HG03342 (cell line): ENCODE measurements around the gene KLHL29.

Source experiments
- ATAC-seq: cut with Tn5 transposase; IDR thresholded peaks from one replicate; pipeline ENCODE4 v1.9.1; 2021; ENCODE audit warnings: mild to moderate bottlenecking, moderate library complexity; ENCODE audit not compliant: unreplicated experiment

The KLHL29 gene

DNA sequence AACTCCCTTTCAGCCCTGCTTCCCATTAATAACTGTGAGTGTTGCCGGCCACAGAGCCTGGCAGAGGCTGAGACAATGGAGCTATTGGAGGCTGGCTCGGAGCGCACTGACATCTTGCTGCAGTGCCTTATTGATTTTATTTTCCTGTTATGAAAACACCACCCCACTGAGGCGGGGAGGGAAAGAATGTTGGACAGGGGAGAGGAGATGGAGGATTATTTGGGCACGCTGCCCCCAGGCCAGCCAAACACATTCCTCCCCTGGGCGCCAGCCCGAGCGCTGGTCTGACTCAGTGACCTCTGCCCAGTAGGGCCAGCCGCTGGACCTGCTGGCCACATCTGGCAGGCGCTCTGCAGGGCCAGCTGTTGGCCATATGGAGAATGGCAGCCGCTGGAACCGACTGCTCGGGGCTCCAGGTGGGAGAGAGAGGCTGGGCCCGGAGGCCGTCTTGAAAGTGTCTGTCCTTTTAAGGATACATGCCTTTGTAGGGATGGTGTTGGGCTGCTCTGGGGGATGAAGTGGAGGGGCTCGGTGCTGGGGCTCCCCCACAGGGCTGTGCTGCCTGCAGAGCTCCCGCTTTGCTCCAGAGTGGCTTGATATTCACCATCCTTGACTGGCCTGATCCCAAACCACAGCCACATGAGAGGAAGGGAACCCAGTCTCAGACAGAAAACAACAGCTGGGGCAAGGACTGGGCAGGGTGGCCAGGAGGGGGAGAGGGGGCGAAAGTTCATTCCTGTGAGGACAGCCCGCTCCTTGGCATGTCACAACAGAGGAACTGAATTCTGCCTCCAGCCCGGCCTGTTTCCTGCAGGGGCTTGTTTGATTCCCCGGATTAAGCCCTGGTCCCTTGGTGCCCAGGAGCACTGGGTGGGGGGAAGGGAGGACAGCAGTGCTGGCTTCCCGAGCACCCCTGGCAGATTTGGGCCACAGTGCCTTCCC is 179.0 kb downstream of the KLHL29 start:
- no peak for ATAC-seq

DNA sequence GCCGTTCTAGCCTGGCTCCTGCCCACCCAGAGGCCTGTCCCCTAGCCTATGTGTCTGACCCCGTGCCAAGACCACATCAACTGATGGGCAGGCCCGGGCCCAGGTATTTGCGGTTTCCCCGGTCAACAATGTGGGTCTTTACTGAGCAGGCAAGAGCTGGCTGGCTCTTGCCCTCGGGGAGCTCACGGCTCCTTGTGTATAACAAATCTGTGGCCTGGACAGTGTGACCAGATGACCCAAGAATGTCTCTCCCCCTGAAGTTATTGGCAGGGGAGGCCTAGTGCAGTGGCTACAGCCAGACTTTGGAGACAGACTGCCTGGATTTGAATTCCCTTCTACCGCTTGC is 179.6 kb downstream of the KLHL29 start:
- ATAC-seq, result no peak

DNA sequence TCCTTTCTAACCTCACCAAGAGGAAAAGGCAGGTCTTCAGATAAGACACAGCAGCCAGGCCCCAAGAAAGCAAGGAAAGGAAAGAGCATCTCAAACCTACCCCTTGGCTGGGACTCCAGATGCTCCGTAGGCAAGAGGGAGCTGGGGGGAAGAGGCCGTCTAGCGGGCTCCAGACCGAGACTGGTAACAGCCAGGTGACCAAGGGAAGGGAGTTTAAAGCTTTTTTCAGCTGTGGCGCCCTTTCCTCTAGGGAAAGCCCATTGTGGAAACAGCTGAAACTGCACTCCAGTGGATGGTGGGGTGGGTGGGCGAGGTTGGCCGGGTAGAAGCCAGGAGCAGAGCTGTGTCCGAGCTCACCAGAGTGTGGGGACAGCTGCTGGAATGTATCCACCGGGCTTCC is 180.4 kb downstream of the KLHL29 start:
- ATAC-seq, result no peak

DNA sequence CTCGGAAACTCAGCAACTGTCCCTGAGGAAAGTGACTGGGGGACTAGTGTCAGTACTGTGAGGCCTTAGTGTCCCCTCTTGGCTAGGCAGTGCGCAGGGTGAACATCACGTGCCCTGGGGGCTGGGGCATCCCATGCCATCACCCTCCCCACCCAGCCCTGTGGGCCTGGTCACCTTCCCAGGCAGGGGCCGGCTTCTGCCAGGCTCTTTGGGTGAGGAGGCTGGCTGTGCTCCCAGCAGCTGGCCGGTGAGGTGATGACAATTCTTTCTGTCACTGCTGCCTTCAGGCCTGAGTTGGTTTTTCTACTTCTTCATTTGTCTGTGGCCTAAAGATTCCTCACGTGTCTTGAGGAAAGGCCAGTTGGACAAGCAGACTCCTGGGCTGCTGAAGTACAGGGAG is 180.8 kb downstream of the KLHL29 start:
- no peak for ATAC-seq

DNA sequence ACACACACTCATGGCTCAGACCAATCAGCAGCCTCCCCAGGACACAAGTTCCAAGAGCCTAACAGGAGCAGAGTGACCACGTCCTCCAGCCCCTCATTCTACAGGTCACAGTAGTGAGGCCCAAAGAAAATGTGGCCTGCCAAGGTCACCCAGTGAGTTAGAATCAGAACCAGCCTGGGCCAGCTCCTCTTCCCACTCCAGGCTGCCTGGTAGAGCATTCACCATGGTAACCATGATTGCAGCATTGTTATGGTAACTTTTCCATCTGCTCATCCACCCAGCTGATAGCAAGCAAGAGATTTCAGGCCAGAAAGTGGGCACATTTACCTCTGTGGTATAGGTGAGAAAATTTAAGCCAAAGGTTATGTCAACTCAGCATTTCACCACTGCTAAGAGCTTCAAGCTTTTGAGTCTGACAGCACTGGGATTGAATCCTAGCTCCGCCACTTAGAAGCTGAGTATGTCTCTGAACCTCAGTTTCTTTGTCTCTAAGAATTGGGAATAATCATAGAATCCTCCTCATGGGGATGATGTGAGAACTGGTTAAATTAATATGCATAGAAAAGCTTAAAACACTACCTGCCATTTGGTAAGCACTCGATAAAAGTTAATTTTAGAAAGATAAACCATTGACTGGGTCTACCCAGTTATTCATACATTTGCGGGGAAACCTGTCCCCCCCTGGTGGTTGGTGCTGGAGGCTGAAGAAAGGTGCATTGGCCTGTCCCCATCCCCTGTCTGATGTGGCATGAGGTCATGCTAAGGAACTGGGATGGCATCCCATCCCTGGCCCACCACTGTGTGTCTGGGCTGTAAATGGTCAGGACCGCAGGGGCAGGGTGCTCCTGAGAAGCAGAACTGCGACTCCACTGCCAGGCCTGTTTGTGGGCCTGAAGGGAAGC is 181.5 kb downstream of the KLHL29 start:
- ATAC-seq, result no peak

DNA sequence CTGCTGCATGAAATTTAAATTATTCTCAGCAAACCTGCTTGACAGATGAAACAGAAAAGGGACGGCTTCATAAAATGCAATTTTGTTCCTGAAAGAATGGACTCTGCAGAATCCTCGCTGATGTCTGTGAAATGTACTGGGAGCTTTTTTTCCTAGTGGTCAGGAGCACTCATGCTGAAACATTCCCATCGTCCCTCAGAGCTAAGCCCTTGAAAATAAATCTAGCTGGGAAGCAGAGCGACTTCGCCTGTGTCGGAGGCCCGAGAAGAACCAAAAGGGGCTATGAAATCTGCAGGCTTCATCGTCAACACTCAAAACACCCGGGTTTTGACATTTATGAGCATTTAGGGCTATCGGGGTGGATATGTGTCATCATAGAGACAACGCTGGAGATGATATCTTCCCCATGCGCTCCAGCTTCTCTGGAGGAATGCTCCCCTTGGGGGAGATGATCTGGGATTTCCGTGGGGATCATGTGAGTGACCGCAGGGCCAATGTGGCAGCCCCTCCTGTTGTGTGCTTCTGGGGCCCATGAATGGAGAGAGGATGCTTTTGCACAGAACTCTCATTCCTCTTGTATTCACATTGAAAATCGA is 182.3 kb downstream of the KLHL29 start:
- ATAC-seq, result no peak

DNA sequence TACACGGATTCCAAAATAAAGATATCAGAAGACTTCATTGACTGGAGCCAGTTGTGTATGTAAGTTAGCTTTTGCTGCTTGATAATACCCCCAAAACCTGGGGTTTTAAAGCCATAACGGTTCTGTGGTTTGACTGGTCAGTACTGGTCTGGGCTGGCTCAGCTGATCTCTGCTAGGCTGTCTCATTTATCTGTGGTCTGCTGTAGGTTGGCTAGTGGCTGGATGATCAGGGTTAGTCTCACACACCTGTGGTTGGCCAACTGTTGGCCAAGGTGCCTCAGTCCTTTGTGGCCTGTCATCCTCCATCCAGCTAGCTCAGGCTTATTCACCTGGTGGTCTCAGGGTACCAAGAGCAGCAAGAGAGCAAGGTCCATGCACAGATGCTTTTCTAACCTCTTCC is 183.2 kb downstream of the KLHL29 start:
- no peak for ATAC-seq

DNA sequence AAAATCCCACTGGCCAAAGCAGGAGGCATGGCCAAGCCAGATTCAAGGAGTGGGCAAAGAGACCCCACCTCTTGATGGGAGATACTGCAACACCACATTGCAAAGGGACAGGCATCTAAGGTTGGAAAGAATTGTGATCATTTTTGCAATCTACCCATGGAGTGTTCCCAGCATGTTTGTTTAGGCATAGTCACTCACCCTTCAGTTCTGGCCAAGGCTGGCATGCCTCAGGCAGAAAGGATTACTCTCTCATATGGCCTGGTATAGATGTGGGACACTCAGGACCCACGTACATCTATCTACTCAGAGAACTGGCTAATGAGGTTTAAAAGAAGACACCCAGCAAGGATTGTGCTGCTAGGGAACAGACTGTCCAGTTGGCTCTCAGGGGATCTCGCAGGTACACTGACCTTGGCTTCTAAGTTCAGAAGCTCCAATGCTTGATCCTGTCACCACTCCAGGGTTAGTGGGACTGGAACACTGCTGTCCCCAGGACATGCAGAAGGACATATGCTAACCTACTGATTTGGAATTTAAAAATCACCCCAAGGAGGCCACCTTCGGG is 183.7 kb downstream of the KLHL29 start:
- no peak for ATAC-seq

DNA sequence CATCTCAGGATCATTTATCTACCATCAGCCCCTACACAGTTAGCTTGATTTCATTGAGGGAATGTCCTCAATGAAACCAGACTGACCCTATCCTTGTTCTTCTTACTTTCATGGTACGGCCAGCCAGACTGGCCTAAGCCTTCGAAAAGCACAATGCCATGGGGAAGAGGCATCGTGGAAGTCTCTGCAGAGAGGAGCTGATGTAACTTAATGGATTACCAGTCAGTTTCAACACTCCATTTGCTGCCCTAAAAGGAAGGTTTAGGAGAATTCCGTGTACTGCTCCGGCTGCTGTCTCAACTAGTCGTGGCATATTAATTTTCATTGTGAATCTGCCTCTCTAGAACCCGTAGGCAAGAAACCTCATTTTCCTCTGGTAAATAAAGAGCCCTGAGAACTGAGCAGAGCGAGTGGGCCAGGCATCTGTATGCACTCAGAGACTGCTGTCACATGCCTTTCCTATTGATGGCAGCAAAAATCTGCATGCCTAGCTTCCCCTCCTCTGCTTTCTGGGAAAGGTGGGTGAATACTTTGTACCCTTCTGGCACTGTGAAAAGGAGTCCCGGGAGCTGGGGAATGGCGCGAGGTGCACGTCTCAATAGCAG is 184.9 kb downstream of the KLHL29 start:
- no peak for ATAC-seq

DNA sequence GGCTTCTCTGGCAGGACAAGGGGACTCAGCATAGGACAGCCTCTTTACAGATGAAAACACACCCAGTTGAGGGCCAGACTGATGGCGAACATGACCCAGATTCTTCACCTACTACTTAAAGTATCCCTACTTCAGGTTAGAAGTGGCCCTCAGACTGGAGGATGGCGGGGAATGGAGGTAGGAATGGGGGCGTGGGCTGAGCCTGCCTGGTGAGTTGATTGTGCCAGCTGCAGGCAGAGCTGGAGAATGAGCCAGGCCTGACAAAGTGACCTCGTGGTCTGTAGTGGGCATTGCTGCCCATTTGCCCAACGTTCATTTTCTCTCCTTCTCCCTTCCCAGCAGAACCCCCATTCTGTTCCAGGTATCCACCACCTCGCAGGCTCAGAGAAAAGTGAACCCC is 186.1 kb downstream of the KLHL29 start:
- ATAC-seq, result no peak

DNA sequence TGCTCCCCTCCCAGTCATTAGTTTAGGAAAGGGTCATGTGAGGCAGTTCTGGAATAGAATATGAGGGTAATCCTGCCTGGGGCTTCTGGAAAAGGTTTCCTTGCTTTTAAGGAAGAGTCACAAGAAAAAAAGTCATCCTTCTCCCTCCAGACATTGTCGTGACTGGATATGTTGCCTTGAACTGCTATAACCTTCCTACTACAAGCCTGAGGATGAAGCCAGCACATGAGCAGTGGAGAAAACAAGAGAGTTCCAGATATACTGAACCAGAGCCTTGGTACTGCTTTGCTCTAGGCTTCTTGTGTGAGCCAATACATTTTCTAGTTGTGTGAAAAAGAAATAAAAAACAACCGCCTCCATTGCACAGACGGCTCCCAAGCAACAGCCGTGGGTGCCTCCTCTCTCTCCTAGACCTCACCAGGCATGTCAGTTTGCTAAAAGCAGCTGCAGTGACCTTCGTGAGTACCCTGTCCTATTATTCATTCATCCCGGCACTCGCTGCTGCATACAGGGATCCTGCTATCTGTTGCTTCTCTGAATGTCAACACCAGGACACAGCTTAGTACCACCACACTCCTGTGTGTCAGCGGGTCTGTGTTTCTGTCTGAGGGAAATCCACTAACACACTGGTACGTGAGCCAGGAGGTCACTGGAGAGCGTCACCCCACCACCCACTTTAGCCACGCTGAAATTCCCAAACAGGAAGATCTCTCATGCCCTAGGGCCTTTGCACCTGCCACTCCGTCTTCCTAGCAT is 186.7 kb downstream of the KLHL29 start:
- no peak for ATAC-seq

DNA sequence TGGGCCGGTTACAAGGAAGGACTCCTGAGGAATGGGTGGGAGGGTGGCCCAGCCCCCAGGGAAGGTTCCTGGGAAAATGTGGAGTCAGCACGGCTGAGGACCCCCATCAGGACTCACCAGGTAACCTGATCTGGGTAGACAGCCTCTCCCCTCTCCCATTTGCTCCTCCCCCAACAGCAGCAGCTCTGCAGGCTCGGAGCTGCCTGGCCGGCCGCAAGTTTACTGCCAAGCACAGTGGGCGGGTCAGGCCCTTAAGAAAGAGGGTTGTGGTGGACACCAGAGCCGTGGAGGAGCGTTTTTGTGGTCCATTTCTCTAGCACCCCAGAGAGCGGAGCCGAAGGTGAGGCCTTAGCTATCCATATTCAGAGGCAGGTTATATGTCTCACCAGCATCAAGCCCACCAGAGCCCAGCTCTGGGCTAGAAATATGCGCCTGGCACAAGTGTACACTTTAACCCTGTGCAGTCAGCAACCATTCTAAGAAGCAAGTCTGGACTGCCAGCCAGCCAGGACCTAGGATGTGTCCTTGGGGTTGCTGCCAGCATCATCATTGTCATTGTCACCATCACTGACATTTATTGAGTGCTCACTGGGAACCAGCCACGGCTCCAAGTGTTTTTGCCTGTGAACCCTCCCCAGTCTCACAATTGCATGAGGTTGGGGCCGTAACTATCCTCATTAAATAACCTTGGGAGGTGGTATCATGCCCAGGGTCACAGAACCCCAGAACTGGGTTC is 190.1 kb downstream of the KLHL29 start:
- no peak for ATAC-seq

DNA sequence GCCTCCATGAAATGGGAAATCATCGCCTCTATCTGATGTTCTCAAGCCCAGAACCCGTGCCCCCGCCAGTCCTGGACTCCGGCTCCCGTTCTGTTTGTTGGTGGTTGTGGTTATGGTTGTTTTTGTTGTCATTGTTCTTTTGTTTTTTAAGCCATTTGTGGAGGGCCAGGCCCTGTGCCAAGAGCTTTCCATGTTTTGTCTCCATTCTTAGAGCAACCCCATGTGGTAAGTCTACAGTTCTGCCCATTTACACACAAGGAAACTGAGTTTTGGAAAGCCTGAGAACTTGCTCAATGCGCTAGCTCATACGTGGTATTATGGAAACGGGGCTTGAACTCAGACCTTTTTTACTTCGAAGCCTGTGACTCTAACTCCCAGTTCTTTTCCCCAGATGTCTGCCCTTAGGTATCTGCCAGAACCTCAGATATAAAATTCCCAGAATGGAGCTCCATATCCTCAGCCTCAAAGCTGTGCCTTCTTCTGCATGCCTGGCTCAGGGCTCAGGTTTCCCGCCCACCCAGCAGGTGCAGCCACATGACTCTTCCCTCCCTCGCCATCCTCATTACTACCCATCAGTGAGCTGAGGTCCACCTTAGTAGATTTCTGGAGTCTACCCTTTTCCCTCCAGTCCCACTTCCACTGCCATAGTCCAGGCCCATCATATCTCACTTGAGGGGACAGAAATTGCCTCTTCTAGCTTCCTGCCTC is 194.1 kb downstream of the KLHL29 start:
- no peak for ATAC-seq

DNA sequence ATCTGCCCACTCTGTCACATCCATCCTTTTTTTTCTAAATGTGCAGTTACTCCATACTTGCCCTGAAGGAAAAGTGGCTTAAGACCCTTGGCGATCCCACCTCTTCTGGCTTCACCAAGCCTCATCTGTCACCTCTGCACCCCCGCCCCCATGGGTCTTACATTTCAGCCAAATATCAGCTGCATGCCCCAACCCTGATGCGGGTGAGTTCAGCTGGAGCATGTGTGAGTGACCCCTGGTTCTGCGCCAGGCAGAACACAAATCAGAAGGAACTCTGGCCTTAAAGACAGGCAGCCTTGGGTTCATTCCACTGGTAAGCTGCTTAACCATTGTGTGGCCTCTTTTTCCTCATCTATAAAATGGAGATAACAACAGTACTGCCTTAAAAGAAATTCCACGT is 194.7 kb downstream of the KLHL29 start:
- ATAC-seq, result no peak

DNA sequence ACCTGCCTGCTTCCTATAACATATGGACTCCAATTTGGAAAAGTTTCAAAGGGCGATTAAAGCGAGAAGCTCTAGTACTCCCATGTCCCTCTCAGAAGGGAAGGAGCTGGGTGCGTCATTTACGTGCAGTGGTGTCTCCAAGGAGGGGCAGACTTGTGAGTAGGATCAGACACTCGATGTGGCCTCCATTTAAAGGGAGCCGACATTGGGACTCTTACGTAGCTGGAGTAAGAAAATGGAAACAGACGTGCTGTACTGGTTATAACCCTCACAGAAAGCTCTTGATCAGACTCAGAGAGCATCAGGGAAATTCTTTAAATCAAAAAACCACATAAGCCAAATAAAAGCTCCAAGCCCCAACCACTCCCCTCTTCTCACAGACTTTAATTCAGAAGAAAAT is 198.5 kb downstream of the KLHL29 start:
- no peak for ATAC-seq

DNA sequence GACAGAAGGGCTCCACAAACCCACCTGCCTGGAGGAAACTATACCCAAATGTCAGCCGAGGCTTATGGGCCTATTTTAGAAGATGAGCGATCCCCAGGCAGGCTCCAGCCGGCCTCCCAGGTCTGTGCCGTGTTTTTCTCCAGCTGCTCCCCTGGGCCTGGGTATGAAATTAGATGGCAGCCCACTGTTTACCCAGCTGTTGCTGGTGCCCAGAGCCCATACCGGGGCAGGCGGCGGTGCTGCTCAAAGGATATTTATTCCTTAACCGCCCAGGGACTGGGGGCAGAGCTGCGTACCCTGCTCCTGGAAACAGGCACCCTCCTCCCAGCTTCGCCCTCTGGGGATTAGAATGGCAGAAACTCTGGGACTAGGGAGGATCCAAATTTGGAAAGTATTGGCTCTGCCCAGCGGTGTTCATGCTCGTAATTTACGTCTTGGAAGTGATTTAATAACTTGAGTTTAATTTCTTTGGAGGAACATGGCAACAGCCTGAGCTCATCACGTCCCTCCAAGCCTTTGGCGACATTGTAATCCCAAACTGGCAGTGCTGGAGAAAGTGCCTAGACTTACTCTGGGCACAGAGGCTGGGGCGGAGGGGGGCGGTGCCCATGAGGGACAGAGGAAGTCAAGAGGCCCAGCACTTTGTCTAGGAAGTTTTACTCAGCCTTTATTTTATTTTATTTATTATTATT is 199.2 kb downstream of the KLHL29 start:
- no peak for ATAC-seq

DNA sequence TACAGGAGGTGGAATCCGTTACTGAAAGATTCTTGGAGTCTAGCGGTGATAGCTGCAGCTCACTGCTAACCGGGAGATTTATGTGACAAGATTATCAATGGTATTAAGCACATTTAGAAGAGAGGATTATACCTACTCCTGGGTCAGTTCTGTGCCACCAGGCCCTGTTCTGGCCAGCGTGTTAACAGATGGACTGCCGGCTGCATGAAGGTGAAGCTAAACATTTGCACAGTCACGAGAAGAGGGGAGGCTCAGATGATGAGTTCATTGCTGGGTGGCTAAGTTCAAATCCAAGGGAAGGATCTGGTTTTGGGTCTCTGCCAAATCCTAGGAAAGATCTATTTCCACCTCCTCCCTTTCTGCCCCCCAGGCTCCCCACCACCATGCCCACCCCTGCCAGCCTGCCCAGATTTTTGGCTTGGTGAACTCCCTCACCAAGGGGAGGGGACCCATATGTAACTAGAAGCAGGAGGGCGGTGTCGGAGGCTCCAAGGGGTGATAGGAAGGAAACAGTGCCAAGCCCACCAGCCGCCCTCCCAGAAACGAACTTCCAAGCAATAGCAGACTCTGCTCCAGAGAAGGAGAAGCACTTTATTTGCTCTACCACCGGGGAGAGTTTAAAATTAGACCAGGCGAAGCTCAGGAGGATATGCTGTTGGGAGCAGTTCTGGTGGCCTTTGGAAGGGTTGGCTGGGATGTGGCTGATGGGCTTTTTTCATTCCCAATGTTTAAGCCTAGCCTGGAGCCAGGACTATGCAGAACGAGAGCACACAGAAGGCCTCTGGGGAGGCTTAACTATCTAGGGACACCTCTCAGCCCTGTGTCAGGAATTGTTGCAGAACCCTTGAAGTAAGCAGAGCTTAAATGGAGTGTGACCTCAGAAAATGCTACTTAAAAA is 200.5 kb downstream of the KLHL29 start:
- no peak for ATAC-seq
